MM.1S (cell line): ENCODE measurements around the gene NDUFAB1.

Experiments used
- DNase-seq: peaks from one replicate; pipeline ENCODE4 v3.0.0-alpha.2; 2015
- H2AFZ ChIP-seq: fragments of 300-600 bp; sonication (generic); 2 replicates; pipeline ENCODE4 v1.6.0; 2016; ENCODE audit warnings: antibody characterized with exemption, low read length
- H3F3A ChIP-seq: fragments of 300-600 bp; sonication (generic); 2 replicates; pipeline ENCODE4 v1.6.1; 2016; ENCODE audit warnings: mild to moderate bottlenecking, antibody characterized with exemption, low read length, moderate library complexity, mixed read lengths; ENCODE audit not compliant: insufficient read depth
- H3K27ac ChIP-seq: fragments of 300-600 bp; sonication (generic); 2 replicates; pipeline ENCODE4 v1.5.1; 2016; ENCODE audit warnings: mild to moderate bottlenecking, low read length
- H3K27me3 ChIP-seq: fragments of 300-600 bp; sonication (generic); replicated peaks from 2 replicates; pipeline ENCODE4 v1.6.0; 2016; ENCODE audit warnings: low read length; ENCODE audit not compliant: insufficient read depth
- H3K36me3 ChIP-seq: fragments of 300-600 bp; sonication (generic); replicated peaks from 2 replicates; pipeline ENCODE4 v1.6.1; 2016; ENCODE audit warnings: mild to moderate bottlenecking, low read length, mixed read lengths; ENCODE audit not compliant: insufficient read depth
- H3K4me1 ChIP-seq: fragments of 300-600 bp; sonication (generic); 2 replicates; pipeline ENCODE4 v1.6.1; 2016; ENCODE audit warnings: low read length, mixed read lengths
- H3K4me2 ChIP-seq: fragments of 300-600 bp; sonication (generic); 2 replicates; pipeline ENCODE4 v1.6.0; 2016; ENCODE audit warnings: low read depth, low read length
- H3K4me3 ChIP-seq: fragments of 300-600 bp; sonication (generic); 2 replicates; pipeline ENCODE4 v1.5.1; 2016; ENCODE audit warnings: low read length, mixed read lengths
- H3K79me2 ChIP-seq: fragments of 300-600 bp; sonication (generic); 2 replicates; pipeline ENCODE4 v1.6.1; 2016; ENCODE audit warnings: mixed run types, low read length, mixed read lengths
- H3K9ac ChIP-seq: fragments of 300-600 bp; sonication (generic); 2 replicates; pipeline ENCODE4 v1.6.1; 2016; ENCODE audit warnings: low read length, mixed read lengths
- H3K9me2 ChIP-seq: fragments of 300-600 bp; sonication (generic); replicated peaks from 2 replicates; pipeline ENCODE4 v1.6.1; 2016; ENCODE audit warnings: mild to moderate bottlenecking, low read length, mixed read lengths; ENCODE audit not compliant: insufficient read depth
- H3K9me3 ChIP-seq: fragments of 300-600 bp; sonication (generic); replicated peaks from 2 replicates; pipeline ENCODE4 v1.6.1; 2016; ENCODE audit warnings: mild to moderate bottlenecking, low read length, mixed read lengths; ENCODE audit not compliant: insufficient read depth
- H4K20me1 ChIP-seq: fragments of 300-600 bp; sonication (generic); 2 replicates; pipeline ENCODE4 v1.6.1; 2016; ENCODE audit warnings: mild to moderate bottlenecking, low read length, moderate library complexity, mixed read lengths; ENCODE audit not compliant: insufficient read depth
- CTCF ChIP-seq: fragments of 300-600 bp; sonication (generic); IDR thresholded peaks from 2 replicates; pipeline ENCODE4 v1.5.1; 2016; ENCODE audit warnings: antibody characterized with exemption, low read length, mixed read lengths
- EZH2 ChIP-seq: fragments of 300-600 bp; sonication (generic); optimal IDR thresholded peaks from 2 replicates; pipeline ENCODE3; 2017; ENCODE audit warnings: low read depth, mild to moderate bottlenecking, antibody characterized with exemption, low read length, mixed read lengths
- EZH2phosphoT487 ChIP-seq: fragments of 300-600 bp; sonication (generic); IDR thresholded peaks from 2 replicates; pipeline ENCODE4 v1.6.1; 2018; ENCODE audit warnings: antibody characterized with exemption, low read length

The NDUFAB1 gene

GRCh38 chr16:23554536-23554935 is 41.6 kb downstream of the NDUFAB1 start:
- Histone ChIP-seq H3K27ac (no peak overlapping the region), H2AFZ (no peak overlapping the region), H3K4me2 (no peak overlapping the region; the same call in 1 of the 2 replicates), H4K20me1 (no peaks in the 10 kb centered on the region), H3K4me1 (peaks cover 13% of the 10 kb centered on the region; the same call in 1 of the 2 replicates), H3K9me2 (no peaks in the 10 kb centered on the region), H3K79me2 (peaks cover 60% of the 10 kb centered on the region), H3K9ac (no peak overlapping the region), H3K9me3 (no peaks in the 10 kb centered on the region), H3K4me3 (no peak overlapping the region), H3F3A (peaks cover 18% of the 10 kb centered on the region), H3K27me3 (no peaks in the 10 kb centered on the region), H3K36me3 (peaks cover 4% of the 10 kb centered on the region)
- no peak for DNase-seq
- no peak for TF ChIP-seq EZH2
- TF ChIP-seq EZH2phosphoT487: no peak
- TF ChIP-seq CTCF: no peak

GRCh38 chr16:23552161-23552560 is 44.0 kb downstream of the NDUFAB1 start:
- DNase-seq: no peak
- peaks cover 18% of the 10 kb centered on the region for H3F3A ChIP-seq
- no peak overlapping the region for H3K4me2 ChIP-seq
- no peak for TF ChIP-seq EZH2phosphoT487
- no peak overlapping the region for H3K4me3 ChIP-seq
- no peaks in the 10 kb centered on the region for H4K20me1 ChIP-seq
- peaks cover 41% of the 10 kb centered on the region for H3K79me2 ChIP-seq
- H2AFZ ChIP-seq: no peak overlapping the region
- H3K9me2 ChIP-seq: no peaks in the 10 kb centered on the region
- H3K4me1 ChIP-seq: peaks cover 8% of the 10 kb centered on the region; the same call in 1 of the 2 replicates
- H3K36me3 ChIP-seq: peaks cover 5% of the 10 kb centered on the region
- no peak overlapping the region for H3K9ac ChIP-seq
- H3K27me3 ChIP-seq: no peaks in the 10 kb centered on the region
- H3K9me3 ChIP-seq: no peaks in the 10 kb centered on the region
- H3K27ac ChIP-seq: no peak overlapping the region

GRCh38 chr16:23549938-23550337 is 46.2 kb downstream of the NDUFAB1 start:
- no peak overlapping the region for H3K4me2 ChIP-seq
- H3K4me3 ChIP-seq: no peak overlapping the region
- peaks cover 8% of the 10 kb centered on the region for H3K36me3 ChIP-seq

More at GRCh38 chr16:23549938-23550337, 46.2 kb downstream of the NDUFAB1 start:
- TF ChIP-seq EZH2phosphoT487 (no peak), CTCF (no peak), EZH2 (no peak)
- peaks cover 3% of the 10 kb centered on the region; the same call in 1 of the 2 replicates for H3K4me1 ChIP-seq
- no peak for DNase-seq
- H3K9me3 ChIP-seq: no peaks in the 10 kb centered on the region
- no peak overlapping the region for H3K9ac ChIP-seq
- no peak overlapping the region for H2AFZ ChIP-seq
- H4K20me1 ChIP-seq: no peaks in the 10 kb centered on the region
- no peaks in the 10 kb centered on the region for H3K27me3 ChIP-seq
- H3K79me2 ChIP-seq: peaks cover 32% of the 10 kb centered on the region
- no peaks in the 10 kb centered on the region for H3K9me2 ChIP-seq
- H3F3A ChIP-seq: no peaks in the 10 kb centered on the region; the same call in 1 of the 2 replicates
- H3K27ac ChIP-seq: no peak overlapping the region
